K562 (cell line): ENCODE results near the gene MIER2. TPM values are rescaled to one million over a fixed set of nuclear protein-coding genes. Genes with fewer than 3 reads are reported as not detected.

ENCODE experiments used
- ATAC-seq: fragments of 200-7000 bp; cut with Tn5 transposase; 3 replicates; pipeline ENCODE4 v1.9.1; 2020; ENCODE audit warnings: moderate library complexity
- BruUV-seq: library from RNA; stranded (reverse); fragments of 400-500 nt; replicated peaks from 2 replicates; lab custom pipeline; 2021; lab: Mats Ljungman, UMichigan
- CTCF ChIA-PET: fragments of 300-600 bp; formaldehyde crosslinking; extraction: SDS; loops from one replicate; lab custom pipeline; 2021; ENCODE audit warnings: low intra/inter-chr PET ratio; lab: Yijun Ruan, JAX
- POLR2A ChIA-PET: fragments of 300-600, 350-650 bp; sonication (Branson Sonifier 250); formaldehyde crosslinking; extraction: SDS; loops from one replicate; lab custom pipeline; 2021; ENCODE audit warnings: antibody characterized with exemption, inconsistent platforms; lab: Yijun Ruan, JAX
- DNase-seq, 4 experiments: peaks; one replicate each; pipeline versions ENCODE4 v3.0.0 to v3.0.0-alpha.2; 2011 to 2018; ENCODE audit warnings: low spot score in 3 of 4, mixed read lengths in 3 of 4; ENCODE audit errors: extremely low read depth in 1 of 4
- FAIRE-seq: peaks from 2 replicates; lab custom pipeline; 2011; peaks lifted over from hg19 to GRCh38; lab: Jason Lieb, UNC
- H2AFZ ChIP-seq: 2 replicates; pipeline ENCODE4 v1.6.0; 2011; ENCODE audit warnings: low read depth, low read length, control low read depth, inconsistent platforms
- H3K27ac ChIP-seq: fragments of 200-600 bp; 3 replicates; pipeline ENCODE4 v1.8.0; 2011; ENCODE audit warnings: low read depth, mild to moderate bottlenecking, control low read depth, inconsistent platforms, low read length, moderate library complexity, mixed read lengths; ENCODE audit errors: extremely low read depth
- H3K27me3 ChIP-seq, 2 experiments: fragments of 300-600 bp in 1 of 2; 2 replicates in 1 of 2; 3 replicates in 1 of 2; pipeline versions ENCODE4 v1.6.0 to v1.8.0; 2011; ENCODE audit warnings: inconsistent platforms in 2 of 2, low read length in 2 of 2, mild to moderate bottlenecking in 1 of 2, mixed read lengths in 1 of 2, moderate library complexity in 1 of 2; ENCODE audit not compliant: control insufficient read depth in 2 of 2, insufficient read depth in 2 of 2
- H3K36me3 ChIP-seq: fragments of 300-600 bp; 3 replicates; pipeline ENCODE4 v1.8.0; 2011; ENCODE audit warnings: mild to moderate bottlenecking, low read length, inconsistent platforms; ENCODE audit not compliant: control insufficient read depth, insufficient read depth
- H3K4me1 ChIP-seq, 2 experiments: fragments of 200-600 bp in 1 of 2; replicated peaks in 1 of 2; 2 replicates in 1 of 2; 3 replicates in 1 of 2; pipeline versions ENCODE4 v1.5.1 to v1.8.0; 2011; ENCODE audit warnings: inconsistent platforms in 2 of 2, low read length in 2 of 2, mild to moderate bottlenecking in 1 of 2, mixed read lengths in 1 of 2, moderate library complexity in 1 of 2; ENCODE audit not compliant: control insufficient read depth in 2 of 2, insufficient read depth in 2 of 2
- H3K4me2 ChIP-seq: 2 replicates; pipeline ENCODE4 v1.6.1; 2011; ENCODE audit warnings: low read length, control low read depth, inconsistent platforms, mixed read lengths; ENCODE audit not compliant: insufficient read depth
- H3K4me3 ChIP-seq: fragments of 200-600 bp; sonication (generic), shearing (Covaris generic); 2 replicates; pipeline ENCODE4 v1.5.1; 2016; ENCODE audit warnings: control low read depth, inconsistent platforms
- H3K79me2 ChIP-seq: fragments of 200-600 bp; 3 replicates; pipeline ENCODE4 v1.8.0; 2011; ENCODE audit warnings: low read length, inconsistent platforms; ENCODE audit not compliant: control insufficient read depth, insufficient read depth
- H3K9ac ChIP-seq, 2 experiments: 2 replicates each; pipeline versions ENCODE4 v1.6.0 to v1.6.1; 2011; ENCODE audit warnings: low read depth in 2 of 2, low read length in 2 of 2, control low read depth in 1 of 2, inconsistent platforms in 1 of 2, mild to moderate bottlenecking in 1 of 2, mixed read lengths in 1 of 2; ENCODE audit not compliant: insufficient read depth in 1 of 2
- H3K9me1 ChIP-seq: one replicate; pipeline ENCODE4 v1.6.0; 2011; ENCODE audit warnings: inconsistent platforms, mild to moderate bottlenecking, low read length, moderate library complexity; ENCODE audit not compliant: control insufficient read depth, insufficient read depth
- H3K9me3 ChIP-seq: replicated peaks from 2 replicates; pipeline ENCODE4 v1.5.1; 2011; ENCODE audit warnings: low read depth, low read length, inconsistent platforms; ENCODE audit not compliant: control insufficient read depth, insufficient read depth
- H4K20me1 ChIP-seq: replicated peaks from 2 replicates; pipeline ENCODE4 v1.6.1; 2011; ENCODE audit warnings: low read length, inconsistent platforms, mixed read lengths; ENCODE audit not compliant: control insufficient read depth, insufficient read depth
- FOXA3 ChIP-seq, 2 experiments: fragments of 450-650 bp in 1 of 2; sonication (generic) in 1 of 2; formaldehyde crosslinking; IDR thresholded peaks in 1 of 2; conservative IDR thresholded peaks in 1 of 2; 2 replicates each; pipeline versions ENCODE4 v1.4.0 to v1.8.0; 2020 to 2022; ENCODE audit warnings: mild to moderate bottlenecking in 2 of 2, missing genetic modification reagents in 1 of 2
- FUS ChIP-seq: fragments of 200-400 bp; formaldehyde crosslinking; optimal IDR thresholded peaks from 2 replicates; pipeline ENCODE3; 2017; ENCODE audit warnings: low read depth, low read length
- HDAC8 ChIP-seq: fragments of 450-650 bp; IDR thresholded peaks from 2 replicates; pipeline ENCODE4 v1.6.1; 2016; ENCODE audit warnings: mild to moderate bottlenecking, missing genetic modification characterization, moderate library complexity, missing compliant biosample characterization
- HLTF ChIP-seq: fragments of 450-650 bp; IDR thresholded peaks from 2 replicates; pipeline ENCODE4 v1.6.1; 2016
- KDM1A ChIP-seq, 2 experiments: fragments of 450-650 bp; IDR thresholded peaks; 2 replicates each; pipeline ENCODE4 v1.6.1; 2016; ENCODE audit warnings: mild to moderate bottlenecking in 2 of 2
- MYNN ChIP-seq, 2 experiments: sonication (generic); formaldehyde crosslinking in 1 of 2; IDR thresholded peaks; 2 replicates each; pipeline versions ENCODE4 v1.5.0 to v1.6.1; 2016 to 2020; ENCODE audit warnings: antibody characterized with exemption in 1 of 2, missing genetic modification reagents in 1 of 2
- NR2F6 ChIP-seq: fragments of 450-650 bp; formaldehyde crosslinking; IDR thresholded peaks from 2 replicates; pipeline ENCODE4 v1.4.0; 2020; ENCODE audit warnings: mild to moderate bottlenecking
- OTX1 ChIP-seq: fragments of 450-650 bp; formaldehyde crosslinking; IDR thresholded peaks from 2 replicates; pipeline ENCODE4 v1.4.0; 2022; ENCODE audit warnings: mild to moderate bottlenecking
- PHTF2 ChIP-seq: fragments of 250-450 bp; sonication (Bioruptor Pico); IDR thresholded peaks from 2 replicates; pipeline ENCODE4 v1.5.0; 2021; ENCODE audit warnings: mild to moderate bottlenecking
- SNIP1 ChIP-seq: fragments of 450-650 bp; IDR thresholded peaks from 2 replicates; pipeline ENCODE4 v1.7.1; 2017; ENCODE audit warnings: low read depth, mild to moderate bottlenecking
- TAF1 ChIP-seq: IDR thresholded peaks from 2 replicates; pipeline ENCODE4 v1.6.1; 2011; ENCODE audit warnings: mild to moderate bottlenecking, low read length, moderate library complexity; ENCODE audit not compliant: insufficient read depth, control insufficient read depth, severe bottlenecking; ENCODE audit errors: extremely low read depth
- ZFP36 ChIP-seq: fragments of 150-350 bp; IDR thresholded peaks from 2 replicates; pipeline ENCODE4 v1.6.1; 2018; ENCODE audit warnings: low read length, low read depth; ENCODE audit not compliant: partially characterized antibody
- ZNF3 ChIP-seq: fragments of 250-450 bp; sonication (Bioruptor Pico); IDR thresholded peaks from 2 replicates; pipeline ENCODE4 v1.5.0; 2021; ENCODE audit warnings: mild to moderate bottlenecking, moderate library complexity
- ZNF639 ChIP-seq, 2 experiments: fragments of 200-800 bp in 1 of 2; sonication (Bioruptor generic) in 1 of 2; sonication (generic) in 1 of 2; formaldehyde crosslinking in 1 of 2; IDR thresholded peaks in 1 of 2; conservative IDR thresholded peaks in 1 of 2; 2 replicates each; pipeline versions ENCODE4 v1.5.0 to v1.6.1; 2016 to 2020; ENCODE audit warnings: missing compliant biosample characterization in 1 of 2, missing genetic modification characterization in 1 of 2, missing genetic modification reagents in 1 of 2
- WGBS: fragments of 100-300 bp; shearing (Covaris generic); methylation state at CpG from one replicate; pipeline ENCODE4 v1.1.6; 2016; ENCODE audit warnings: low coverage, mixed read lengths; ENCODE audit not compliant: insufficient coverage; ENCODE audit errors: missing lambda C conversion rate; 5-methylcytosine and 5-hydroxymethylcytosine counted together
- in situ Hi-C: fragments of 300-500 bp; cut with MboI; formaldehyde crosslinking; loops from 4 replicates; pipeline ENCODE4 v1.15.0; 2018; ENCODE audit warnings: inconsistent platforms, mixed read lengths
- intact Hi-C: fragments of 100-400 bp; cut with micrococcal nuclease; formaldehyde crosslinking; loops from 2 replicates; pipeline ENCODE4 v1.14.2; 2022
- polyA plus RNA-seq, 8 experiments: library from polyadenylated mRNA; depleted of rRNA in 4 of 8; stranded (reverse) in 5 of 8; unstranded in 3 of 8; fragments of >200 nt; fragmentation: Nextera tagmentation in 2 of 8; fragmentation: Illumina TruSeq in 1 of 8; extraction: Ambion mirVana in 2 of 8; extraction: Trizol in 1 of 8; gene quantifications; 2 replicates each; pipeline versions ENCODE4 v1.2.1 to v1.2.3, GENCODE V29; 2011 to 2014; ENCODE audit warnings: inconsistent platforms in 1 of 8, missing spikeins in 1 of 8
- total RNA-seq, 7 experiments: library from RNA; depleted of rRNA in 6 of 7; stranded (reverse); fragments of >200 nt in 6 of 7; fragmentation: Illumina TruSeq in 2 of 7; extraction: Trizol in 2 of 7; gene quantifications; 2 replicates each; pipeline versions ENCODE4 v1.2.1 to v1.2.3, GENCODE V29; 2011 to 2021; ENCODE audit warnings: low replicate concordance in 1 of 7

Gene MIER2
- total and polyA plus RNA-seq, 9 of the 15 experiments (the other 6 are each of a cell fraction or from before 2014, with no cell fraction given), result 0.46 to 34.7 (median 15.6) TPM

GRCh38 chr19:287381-287871 is 57.2 kb downstream of the MIER2 start:
- 63% methylated on average over 18 of the region's 19 CpGs for WGBS
- ChIA-PET POLR2A (no interaction called here), CTCF (interaction anchor here (0.6 kb wide), 1 partner anchor 86 kb away, joined by 4 read pairs; no protein-coding TSS in a partner anchor)
- Histone ChIP-seq H3K4me2 (no peak overlapping the region), H3K27me3 (peaks cover 0 to 7% of the 10 kb centered on the region in 2 experiments; a peak in 2 of 5 replicates), H3K4me3 (no peak overlapping the region), H3K36me3 (no peaks in the 10 kb centered on the region), H4K20me1 (peaks cover under 1% of the 10 kb centered on the region; the same call in 1 of the 2 replicates), H3K9me3 (no peaks in the 10 kb centered on the region), H3K9me1 (no peaks in the 10 kb centered on the region), H3K4me1 (peaks cover 6 to 39% of the 10 kb centered on the region in 2 experiments; a peak in 4 of 5 replicates), H3K27ac (no peak overlapping the region), H2AFZ (no peak overlapping the region), H3K9ac (no peak overlapping the region)
- BruUV-seq, result no TSS peak
- in situ Hi-C loops, result no loop called here
- DNase-seq, result peak in 1 of 4 experiments; percentile 6
- intact Hi-C loops, result no loop called here
- no peak for TF ChIP-seq KDM1A (IDR thresholded peaks at IDR 0.05)
- TF ChIP-seq PHTF2 (CRISPR knock-in tag), result no peak
- TF ChIP-seq TAF1, result no peak
- no peak for TF ChIP-seq HLTF
- TF ChIP-seq OTX1, result no peak
- TF ChIP-seq, all 486 proteins: peak for 0
- FAIRE-seq (no peak), ATAC-seq (no peak)
- H3K79me2 ChIP-seq, result no peaks in the 10 kb centered on the region

- H2AFZ ChIP-seq, result no peak overlapping the region
- no peaks in the 10 kb centered on the region for H3K79me2 ChIP-seq
- TF ChIP-seq ZNF3 (CRISPR knock-in tag), result no peak
- no peak for TF ChIP-seq SNIP1
- TF ChIP-seq NR2F6, result no peak
- TF ChIP-seq ZNF639 (CRISPR knock-in tag; conservative IDR thresholded peaks at IDR 0.05 in 1 of 2, IDR thresholded peaks at IDR 0.05 in 1 of 2), result no peak
- TF ChIP-seq HDAC8 (tag), result no peak
- TF ChIP-seq ZFP36, result no peak
- TF ChIP-seq FUS, result no peak
- no peak for TF ChIP-seq MYNN (IDR thresholded peaks at IDR 0.05)
- no peak for TF ChIP-seq MYNN (CRISPR knock-in tag; IDR thresholded peaks at IDR 0.05)
- no peak for TF ChIP-seq FOXA3 (CRISPR knock-in tag; conservative IDR thresholded peaks at IDR 0.05 in 1 of 2, IDR thresholded peaks at IDR 0.05 in 1 of 2)
- DNase-seq, result peak in 1 of 4 experiments; percentile 8
- H3K9me3 ChIP-seq, result no peaks in the 10 kb centered on the region
- peaks cover 0 to 21% of the 10 kb centered on the region in 2 experiments; a peak in 1 of 5 replicates for H3K4me1 ChIP-seq
- intact Hi-C loops (no loop called here), in situ Hi-C loops (no loop called here)
- ChIA-PET CTCF (no interaction called here), POLR2A (interaction anchor here (0.6 kb wide), 1 partner anchor 9 kb away, joined by 3 read pairs; no protein-coding TSS in a partner anchor)
- no peak overlapping the region for H3K27ac ChIP-seq
- 71% methylated on average over 8 of the region's 10 CpGs for WGBS
- BruUV-seq, result no TSS peak
- H3K4me3 ChIP-seq, result no peak overlapping the region
- no peak for FAIRE-seq
- no peak for ATAC-seq
- H3K27me3 ChIP-seq, result peaks cover 0 to 7% of the 10 kb centered on the region in 2 experiments; a peak in 2 of 5 replicates
- H3K4me2 ChIP-seq, result no peak overlapping the region
- no peaks in the 10 kb centered on the region for H3K36me3 ChIP-seq
- H3K9ac ChIP-seq, result 0 out of 4 replicates have a peak overlapping the region, but pooled peaks of 1 of the 2 experiments have one; percentile 53
- H3K9me1 ChIP-seq, result no peaks in the 10 kb centered on the region
- 0 out of 2 replicates have a peak, but pooled peaks cover 8% of the 10 kb centered on the region for H4K20me1 ChIP-seq
Measured at GRCh38 chr19:283395-283794, 61.2 kb downstream of the MIER2 start.
